IPS DF 4.7 (cell line): Measurements from ENCODE around the gene ERAL1.
"Not testable (repeated sequence)": the region's sequence is repeated elsewhere in the genome, so short reads cannot be mapped to it uniquely, and the experiment has no call there.

Experiments used
- DNase-seq: peaks from one replicate; pipeline ENCODE4 v3.0.0-alpha.2; 2013; ENCODE audit warnings: low spot score; ENCODE audit errors: extremely low read depth

Gene ERAL1

DNA sequence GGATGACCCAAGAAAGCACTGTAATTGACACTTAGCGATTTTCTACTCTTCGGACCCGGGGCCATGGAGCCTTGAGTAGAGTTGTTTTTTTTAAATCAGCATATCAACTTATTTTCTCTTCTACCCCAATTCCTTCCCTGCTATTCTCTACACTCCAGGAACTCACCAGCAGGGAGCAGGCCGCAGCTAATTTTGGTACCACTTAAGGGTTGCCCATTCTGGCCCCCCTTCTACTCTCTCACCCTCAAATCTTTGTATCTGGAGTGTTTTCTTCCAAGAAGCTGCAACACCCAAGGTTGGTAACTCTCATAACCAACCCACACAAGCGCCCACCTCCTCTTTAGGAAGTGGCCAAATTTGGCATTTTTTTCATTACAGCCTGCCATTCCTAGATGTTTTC is 5.5 kb upstream of the ERAL1 start:
- DNase-seq: no peak

GRCh38 chr17:28853295-28853694 is 1.5 kb upstream of the ERAL1 start:
- DNase-seq: no peak

DNA sequence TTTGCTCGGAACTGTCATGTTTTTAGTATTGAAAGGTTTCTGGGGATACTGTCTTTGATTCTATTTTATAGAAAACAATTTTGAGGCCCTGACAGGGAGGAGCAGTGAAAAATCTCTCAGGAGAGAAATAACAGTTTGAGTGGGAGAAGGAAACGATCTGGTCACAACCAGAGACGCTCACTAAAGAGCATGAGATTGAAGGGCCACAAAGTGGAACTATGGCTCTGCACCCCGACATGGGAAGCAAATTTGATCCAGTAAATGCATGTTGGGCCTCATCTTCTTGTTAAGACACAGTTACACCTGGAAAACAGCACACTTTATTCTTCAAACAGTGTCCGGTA is 492 bp downstream of the ERAL1 start:
- no peak for DNase-seq

- no peak for DNase-seq
These were observed 1.3 kb downstream of the ERAL1 start for GRCh38 chr17:28856028-28856574.

- DNase-seq: no peak
These were observed 3.3 kb downstream of the ERAL1 start for GRCh38 chr17:28857905-28858800.

DNA sequence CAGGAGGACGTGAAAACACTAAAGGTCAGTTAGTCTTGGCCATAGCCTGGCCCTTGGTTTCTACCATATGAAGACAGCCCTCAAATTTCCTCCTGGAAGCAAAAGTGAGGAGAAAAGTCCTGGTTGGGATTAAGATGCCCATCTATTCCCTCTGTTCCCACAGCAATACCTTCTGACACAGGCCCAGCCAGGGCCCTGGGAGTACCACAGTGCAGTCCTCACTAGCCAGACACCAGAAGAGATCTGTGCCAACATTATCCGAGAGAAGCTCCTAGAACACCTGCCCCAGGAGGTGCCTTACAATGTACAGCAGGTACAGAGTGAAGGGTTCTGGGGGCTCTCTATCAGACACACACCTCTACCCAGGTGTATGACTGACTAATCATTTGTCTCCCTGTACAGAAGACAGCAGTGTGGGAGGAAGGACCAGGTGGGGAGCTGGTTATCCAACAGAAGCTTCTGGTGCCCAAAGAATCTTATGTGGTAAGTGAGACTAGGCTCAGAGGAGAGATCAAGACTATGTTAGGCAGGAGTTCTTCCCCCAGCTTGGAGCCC is 4.1 kb downstream of the ERAL1 start:
- DNase-seq: no peak

DNA sequence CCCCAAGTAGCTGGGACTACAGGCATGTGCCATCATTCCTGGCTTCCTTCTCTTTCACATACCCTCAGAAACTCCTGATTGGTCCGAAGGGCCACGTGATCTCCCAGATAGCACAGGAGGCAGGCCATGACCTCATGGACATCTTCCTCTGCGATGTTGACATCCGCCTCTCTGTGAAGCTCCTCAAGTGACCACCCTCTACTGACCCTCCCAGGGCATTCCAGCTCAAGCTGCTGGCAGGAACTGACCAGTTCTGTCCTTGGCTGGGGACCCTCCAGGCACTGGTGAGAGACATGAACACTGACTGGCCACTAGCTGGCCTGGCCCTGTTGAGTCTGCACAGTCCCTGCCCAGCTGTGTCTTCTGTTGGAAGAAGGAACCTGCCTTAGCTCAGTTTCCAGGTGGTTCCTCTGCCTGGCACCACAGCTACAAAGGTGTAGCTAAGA is 5.6 kb downstream of the ERAL1 start:
- DNase-seq: no peak

GRCh38 chr17:28861393-28862203 is 6.8 kb downstream of the ERAL1 start:
- no peak for DNase-seq

- DNase-seq: no peak
These were observed 7.7 kb downstream of the ERAL1 start for GRCh38 chr17:28862561-28862960.

GRCh38 chr17:28863953-28864352 is 9.1 kb downstream of the ERAL1 start:
- no peak for DNase-seq

DNA sequence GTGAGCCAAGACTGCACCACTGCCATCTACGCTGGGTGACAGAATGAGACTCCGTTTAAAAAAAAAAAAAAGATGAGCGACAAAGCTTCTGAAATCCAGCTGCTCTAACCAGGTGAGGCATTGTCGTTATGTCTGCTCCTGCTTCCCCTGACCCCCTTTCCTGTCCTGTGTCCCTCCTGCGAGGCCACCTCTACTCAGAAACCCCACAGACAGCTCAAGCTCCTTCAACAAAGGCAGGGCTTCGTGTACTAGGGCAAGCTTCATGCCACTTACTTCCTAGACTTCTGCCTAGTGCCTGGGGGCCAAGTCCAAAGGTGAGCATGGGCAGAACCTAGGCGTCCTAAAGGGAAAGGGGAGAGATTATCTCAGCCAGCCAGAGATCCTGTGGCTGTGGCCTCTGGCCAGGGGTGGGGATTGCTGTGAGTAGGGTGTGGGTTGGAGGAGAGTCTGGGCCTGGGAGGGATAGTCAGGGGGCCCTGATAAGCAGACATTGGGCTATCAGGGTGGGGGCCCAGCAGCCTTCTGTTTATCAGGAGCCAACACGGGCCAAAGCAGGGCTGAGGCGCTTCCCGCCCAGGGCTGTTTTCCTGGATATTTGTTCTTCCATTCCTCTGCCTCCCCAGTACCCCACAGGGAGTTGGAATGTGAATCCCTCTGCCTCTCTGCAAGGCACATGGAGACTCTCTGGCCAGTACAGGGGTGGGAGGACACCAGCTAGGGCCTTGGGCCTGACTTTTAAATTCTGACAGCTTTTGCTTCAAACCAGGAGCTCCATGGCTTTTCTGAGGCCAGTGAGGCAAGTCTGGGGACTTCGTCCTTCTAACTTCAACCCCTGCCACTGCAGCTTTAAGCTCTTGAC is 10.4 kb downstream of the ERAL1 start:
- no peak for DNase-seq

DNA sequence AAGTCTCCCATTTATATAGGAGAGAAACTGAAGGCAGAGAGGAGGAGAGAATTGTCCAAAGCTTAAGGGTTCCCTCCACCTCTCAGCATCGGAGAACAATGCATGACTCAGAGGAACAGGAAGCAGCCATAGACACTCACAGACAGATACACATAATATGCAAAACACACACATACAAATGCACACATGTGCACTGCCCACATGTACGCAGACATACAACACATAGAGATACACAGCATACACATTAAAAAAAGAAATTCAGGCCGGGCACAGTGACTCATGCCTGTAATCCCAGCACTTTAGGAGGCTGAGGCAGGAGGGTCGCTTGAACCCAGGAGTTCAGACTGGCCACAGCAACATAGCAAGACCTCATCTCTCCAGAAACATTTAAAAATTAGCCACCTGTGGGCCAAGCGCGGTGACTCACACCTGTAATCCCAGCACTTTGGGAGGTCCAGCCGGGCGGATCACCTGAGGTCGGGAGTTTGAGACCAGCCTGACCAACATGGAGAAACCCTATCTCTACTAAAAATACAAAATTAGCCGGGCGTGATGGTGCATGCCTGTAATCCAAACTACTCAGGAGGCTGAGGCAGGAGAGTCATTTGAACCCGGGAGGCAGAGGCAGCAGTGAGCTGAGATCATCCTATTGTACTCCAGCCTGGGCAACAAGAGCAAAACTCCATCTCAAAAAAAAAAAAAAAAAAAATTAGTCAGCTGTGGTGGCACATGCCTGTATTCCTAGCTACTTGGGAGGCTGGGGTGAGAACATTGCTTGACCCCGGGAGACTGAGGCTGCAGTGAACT is 11.3 kb downstream of the ERAL1 start:
- DNase-seq: no peak

DNA sequence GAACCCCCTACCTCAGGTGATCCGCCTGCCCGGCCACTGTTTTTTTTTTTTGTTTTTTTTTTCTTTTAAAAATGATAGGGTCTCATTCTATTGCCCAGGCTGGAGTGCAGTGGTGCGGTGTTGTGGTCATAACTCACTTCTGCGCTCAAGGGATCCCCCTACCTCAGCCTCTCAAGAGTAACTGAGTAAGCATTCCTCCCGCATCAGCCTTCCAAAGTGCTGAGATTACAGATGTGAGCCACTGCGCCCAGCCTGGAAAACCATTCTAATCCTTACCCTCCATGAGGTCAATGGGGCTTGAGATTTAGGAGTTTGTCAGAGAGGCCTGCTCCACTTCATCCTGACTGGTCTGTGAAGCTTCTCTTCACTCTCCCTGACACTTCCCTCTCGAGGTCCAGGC is 12.5 kb downstream of the ERAL1 start:
- DNase-seq: no peak

DNA sequence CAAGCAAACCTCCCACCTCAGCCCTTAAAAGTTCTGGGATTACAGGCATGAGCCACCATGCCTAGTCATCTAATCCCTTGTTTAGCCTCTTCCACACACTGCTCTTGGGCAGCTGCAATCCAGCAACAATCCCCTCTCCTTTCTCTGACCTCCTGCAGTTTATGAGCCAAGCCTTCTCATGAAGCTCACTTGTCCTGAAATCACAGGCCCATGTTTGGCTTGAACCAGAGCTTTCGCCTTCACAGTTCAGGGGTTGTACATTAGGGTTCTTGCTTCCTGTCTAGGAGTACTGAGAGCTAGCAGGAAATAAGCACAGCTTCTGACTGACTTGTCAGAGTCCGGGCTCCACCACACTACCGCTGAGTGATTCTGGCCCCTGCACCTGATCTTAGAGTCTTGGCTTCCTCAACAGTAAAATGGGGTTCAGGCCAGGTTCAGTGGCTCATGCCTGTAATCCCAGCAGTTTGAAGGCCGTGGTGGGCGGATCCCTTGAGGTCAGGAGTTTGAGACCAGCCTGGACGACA is 16.3 kb downstream of the ERAL1 start:
- no peak for DNase-seq

DNA sequence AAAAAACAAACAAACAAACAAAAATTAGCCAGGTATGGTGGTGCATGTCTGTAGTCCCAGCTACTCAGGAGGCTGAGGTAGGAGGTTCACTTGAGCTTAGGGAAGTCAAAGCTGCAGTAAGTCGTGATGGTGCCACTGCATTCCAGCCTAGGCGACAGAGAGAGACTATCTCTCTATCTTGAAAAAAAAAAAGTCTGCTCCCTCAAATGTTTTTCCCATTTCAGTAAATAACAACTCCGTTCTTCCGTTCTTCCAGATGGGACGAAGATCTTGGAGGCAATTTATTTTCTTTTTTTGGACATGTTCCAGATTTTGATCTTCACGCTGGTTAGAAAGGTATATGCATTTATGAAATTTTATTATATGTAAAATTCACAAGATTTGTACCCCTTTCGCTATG is 19.0 kb downstream of the ERAL1 start:
- DNase-seq: no peak

- DNase-seq: no peak
These were observed 19.9 kb downstream of the ERAL1 start for GRCh38 chr17:28874750-28875149.

GRCh38 chr17:28875848-28876550 is 21.2 kb downstream of the ERAL1 start:
- DNase-seq: no peak

DNA sequence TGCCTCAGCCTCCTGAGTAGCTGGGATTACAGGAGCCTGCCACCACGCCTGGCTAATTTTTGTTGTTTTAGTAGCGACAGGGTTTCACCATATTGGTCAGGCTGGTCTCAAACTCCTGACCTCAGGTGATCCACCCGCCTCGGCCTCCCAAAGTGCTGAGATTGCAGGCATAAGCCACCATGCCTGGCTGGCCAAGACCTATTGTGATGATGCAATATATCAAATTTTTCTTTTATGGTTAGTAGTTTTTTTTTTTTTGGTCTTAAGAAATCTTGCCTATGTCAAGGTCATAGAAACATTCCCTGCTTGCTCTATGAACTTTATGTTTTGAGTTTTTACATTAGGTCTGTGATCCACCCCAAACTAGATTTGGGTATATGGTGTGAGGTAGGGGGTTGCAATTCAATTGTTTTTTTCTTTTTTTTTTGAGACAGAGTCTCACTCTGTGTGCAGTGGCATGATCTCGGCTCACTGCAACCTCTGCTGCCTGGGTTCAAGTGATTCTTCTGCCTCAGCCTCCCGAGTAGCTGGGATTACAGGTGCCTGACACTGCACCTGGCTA is 22.4 kb downstream of the ERAL1 start:
- DNase-seq: not testable (repeated sequence)
